CD4-positive, alpha-beta T cell treated with Interleukin-4 for 1 hour (primary cell): ENCODE results near the gene EYA3.

ENCODE experiments used
- DNase-seq, 2 donors: peaks; one replicate each; pipeline ENCODE4 v3.0.0-alpha.2; 2020 to 2022

Gene EYA3

GRCh38 chr1:28070725-28071593, 17.5 kb downstream of the EYA3 start:
- DNase-seq, result no peak

DNA sequence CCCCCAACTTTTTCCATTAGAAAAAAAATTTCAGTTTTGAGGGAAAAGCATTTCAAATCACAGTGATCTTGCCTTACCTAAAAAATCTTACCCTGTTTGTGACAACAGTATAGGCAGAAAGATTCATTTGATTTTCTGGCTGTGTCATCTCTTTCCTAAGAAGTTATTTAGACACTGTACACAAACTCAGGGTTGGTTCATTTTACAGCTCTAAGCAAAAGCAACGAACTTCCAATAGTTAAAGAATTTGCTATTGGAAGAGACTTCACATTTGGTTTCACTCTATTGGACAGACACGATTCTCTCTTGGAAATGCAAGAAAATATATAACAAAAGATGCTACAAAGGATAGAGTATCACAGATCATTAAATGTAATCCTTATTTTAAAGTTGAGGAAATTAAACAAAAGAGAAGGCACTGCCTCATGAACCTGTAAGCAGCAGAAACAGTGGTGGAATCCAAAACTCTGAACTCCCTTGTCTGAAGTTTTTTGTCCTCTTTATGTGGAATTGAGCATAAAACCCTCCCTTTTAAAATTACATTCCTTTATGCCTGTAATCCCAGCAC, 20.8 kb downstream of the EYA3 start:
- no peak for DNase-seq

GRCh38 chr1:28066393-28067154, 21.8 kb downstream of the EYA3 start:
- no peak for DNase-seq

- no peak for DNase-seq
Observed at GRCh38 chr1:28064064-28064463, 24.3 kb downstream of the EYA3 start.

DNA sequence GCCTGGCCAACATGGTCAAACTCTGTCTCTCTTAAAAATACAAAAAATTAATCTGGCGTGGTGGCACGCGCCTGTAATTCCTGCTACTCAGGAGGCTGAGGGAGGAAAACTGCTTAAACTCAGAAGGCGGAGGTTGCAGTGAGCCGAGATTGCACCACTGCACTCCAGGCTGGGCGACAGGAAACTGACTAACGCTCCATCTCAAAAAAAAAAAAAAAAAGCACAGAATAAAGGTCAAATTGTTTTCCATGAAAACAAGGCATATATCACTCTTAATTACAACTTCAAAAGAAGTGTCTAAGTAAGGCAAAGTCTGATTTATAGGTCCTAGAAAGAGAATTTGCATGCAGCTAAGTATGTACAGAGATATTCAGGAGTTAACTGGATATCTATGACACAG, 25.6 kb downstream of the EYA3 start:
- peak in 1 of 2 donors; percentile 29 for DNase-seq

DNA sequence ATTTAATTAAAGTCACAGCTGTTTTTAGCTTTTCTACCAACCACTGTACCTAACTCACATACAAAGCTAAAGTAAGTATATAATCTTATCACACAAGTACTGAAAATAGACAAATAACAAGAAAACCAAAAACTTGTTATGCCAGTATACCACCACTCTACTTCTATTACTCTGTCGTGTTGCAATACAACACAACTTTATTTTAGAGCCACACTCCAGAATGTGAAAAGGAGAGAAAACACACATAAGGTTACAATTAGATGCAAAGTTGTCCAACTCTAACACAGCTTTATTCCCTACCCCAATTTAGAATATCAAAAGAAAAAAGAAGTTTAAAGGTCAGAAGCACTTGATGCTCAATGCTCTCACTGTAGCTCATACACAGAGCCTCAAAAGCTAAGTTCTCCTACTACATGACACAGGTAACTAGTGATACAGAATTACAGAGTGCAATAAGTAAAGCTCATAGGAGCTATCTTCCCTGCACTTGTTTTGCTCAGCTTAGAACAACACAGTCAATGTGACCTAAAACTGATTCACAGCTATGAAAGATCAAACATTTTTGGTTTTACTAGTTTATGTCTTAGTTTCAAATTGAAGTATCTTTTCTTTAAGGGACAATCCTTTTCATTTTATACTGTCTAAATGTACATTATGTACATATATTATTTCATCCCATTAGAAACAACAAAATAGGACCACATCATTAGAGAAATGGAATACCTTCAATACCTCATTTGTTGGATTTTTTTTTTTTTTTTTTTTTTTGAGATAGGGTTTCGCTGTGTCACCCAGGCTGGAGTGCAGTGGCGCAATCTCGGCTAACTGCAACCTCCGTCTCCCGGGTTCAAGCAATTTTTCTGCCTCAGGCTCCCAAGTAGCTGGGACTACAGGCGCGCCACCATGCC, 29.2 kb downstream of the EYA3 start:
- no peak for DNase-seq

GRCh38 chr1:28058168-28058567, 30.2 kb downstream of the EYA3 start:
- DNase-seq, result no peak

- peak; percentile 50 to 61 for DNase-seq
Observed at GRCh38 chr1:28056129-28056925, 32.1 kb downstream of the EYA3 start.

DNA sequence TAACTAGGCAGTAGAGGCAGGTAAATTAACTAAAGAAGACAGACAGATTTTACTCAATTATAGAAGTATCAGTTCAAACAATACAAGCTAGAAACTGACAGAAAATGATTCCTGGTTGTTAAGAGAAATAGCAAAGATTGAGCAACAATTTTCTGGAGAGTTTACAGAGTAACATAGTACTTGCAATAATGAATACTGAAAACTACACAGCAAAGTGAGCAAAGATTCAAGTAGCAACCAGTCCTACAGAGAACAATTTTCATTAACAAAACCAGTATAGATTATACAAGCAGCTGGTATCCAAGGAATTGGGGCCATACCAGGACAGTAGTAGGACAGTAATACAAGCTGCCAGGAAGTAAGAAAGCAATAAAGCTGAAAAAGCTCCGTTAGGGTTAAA, 37.6 kb downstream of the EYA3 start:
- DNase-seq, result no peak

- DNase-seq, result no peak
Observed at GRCh38 chr1:28046716-28047115, 41.7 kb downstream of the EYA3 start.

DNA sequence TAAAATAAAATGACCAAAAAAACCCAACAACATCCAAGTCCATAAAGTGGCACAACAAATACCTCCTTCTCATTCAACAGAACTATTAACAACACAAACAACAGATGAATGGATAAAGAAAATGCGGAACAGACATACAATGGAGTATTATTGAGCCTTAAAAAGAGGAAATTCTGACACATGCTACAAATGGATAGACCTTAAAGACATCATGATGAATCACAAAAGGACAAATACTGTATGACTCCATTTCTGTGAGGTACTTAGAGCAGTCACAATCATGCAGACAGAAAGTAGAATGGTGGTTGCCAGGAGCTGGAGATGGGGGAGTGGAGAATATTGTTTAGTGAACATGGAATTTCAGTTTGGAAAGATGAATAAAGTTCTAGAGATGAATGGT, 42.6 kb downstream of the EYA3 start:
- DNase-seq, result no peak

GRCh38 chr1:28044399-28044798, 44.0 kb downstream of the EYA3 start:
- no peak for DNase-seq

GRCh38 chr1:28039341-28039740, 49.1 kb downstream of the EYA3 start:
- no peak for DNase-seq

DNA sequence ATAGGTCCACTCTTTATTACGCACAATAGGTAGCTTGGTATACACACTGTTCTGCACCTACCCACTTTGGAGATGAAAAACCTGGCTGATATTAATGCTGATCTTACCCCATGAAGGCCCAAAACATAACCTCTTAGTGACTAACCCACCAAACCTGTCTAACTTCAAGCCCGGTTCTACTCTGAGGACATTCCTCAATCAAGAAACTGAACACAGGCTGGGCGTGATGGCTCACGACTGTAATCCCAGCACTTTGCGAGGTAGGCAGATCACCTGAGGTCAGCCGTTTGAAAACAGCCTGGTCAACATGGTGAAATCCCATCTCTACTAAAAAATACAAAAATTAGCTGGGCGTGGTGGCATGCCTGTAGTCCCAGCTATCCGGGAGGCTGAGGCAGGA, 50.5 kb downstream of the EYA3 start:
- DNase-seq, result no peak

DNA sequence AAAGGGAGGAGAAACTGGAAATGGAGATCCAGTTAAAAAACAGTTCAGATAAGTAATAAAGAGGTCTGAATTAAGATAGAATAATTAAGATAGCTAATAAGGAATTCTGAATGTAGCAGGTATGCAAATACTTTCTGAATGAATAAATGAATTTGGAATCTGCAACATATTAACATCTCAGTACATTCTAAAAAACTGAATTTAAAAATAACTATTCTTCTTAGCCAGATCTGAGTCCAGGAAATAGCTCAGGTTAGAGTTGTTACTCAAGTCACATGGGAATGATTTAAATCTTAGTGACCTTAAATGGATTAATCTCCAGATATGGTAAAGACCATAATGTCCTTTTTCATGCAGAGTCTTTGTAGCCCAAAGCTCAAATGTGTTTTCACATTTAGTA, 51.2 kb downstream of the EYA3 start:
- DNase-seq, result no peak

DNA sequence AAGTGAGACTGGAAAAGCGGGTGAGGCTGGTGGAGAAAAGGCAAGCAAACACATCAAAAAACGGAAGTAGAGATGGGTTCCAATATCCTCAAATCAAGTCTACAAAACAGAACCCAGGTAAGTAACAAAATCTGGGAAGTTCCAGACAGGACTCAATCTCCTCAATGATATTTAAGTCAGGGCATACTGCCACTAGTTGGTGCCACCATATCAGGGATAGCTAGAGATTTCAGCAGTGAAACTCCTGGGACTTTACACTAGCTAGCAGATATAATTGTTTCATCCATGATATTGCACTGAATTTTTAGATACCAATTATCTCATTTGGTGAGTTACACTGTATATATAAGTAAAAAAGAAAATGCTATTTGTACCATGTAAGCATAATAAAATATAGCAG, 52.0 kb downstream of the EYA3 start:
- no peak for DNase-seq

DNA sequence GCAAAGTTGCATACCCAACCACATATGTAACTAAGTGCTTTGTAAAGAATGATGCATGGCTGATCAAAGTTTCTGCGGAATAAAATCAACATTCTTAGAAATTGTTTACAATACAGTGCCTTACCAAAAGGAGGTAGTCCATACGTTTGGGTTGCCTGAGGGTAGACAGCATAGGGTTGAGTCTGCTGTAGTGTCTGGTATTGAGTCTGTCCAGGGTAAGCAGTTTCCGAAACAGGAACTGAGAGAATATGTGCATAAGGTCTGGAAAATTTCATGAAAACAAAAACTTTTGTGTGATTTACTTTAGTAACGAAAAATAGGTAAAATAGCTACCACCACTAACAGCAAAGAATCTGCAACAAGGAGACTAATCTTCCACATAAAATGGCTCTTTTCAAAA, 53.0 kb downstream of the EYA3 start:
- no peak for DNase-seq

DNA sequence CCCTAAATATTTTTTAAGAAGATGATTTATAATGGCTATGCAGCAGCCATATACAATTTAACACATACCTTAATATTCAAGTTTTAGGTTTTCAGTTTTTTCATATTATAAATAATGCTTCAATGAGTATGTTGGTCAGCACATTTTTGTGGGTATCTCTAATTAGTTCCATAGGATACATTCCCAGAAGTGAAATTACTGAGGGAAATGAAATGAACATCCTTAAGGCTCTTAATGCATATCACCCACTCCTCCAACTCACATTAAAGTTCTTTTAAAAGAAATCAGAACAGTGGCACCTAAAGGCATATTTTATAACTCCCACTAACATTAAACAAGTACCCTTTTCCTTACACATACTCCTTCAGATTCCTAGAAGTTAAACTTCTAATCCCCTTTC, 56.1 kb downstream of the EYA3 start:
- no peak for DNase-seq

- DNase-seq, result no peak
Observed at GRCh38 chr1:28031173-28031572, 57.2 kb downstream of the EYA3 start.

DNA sequence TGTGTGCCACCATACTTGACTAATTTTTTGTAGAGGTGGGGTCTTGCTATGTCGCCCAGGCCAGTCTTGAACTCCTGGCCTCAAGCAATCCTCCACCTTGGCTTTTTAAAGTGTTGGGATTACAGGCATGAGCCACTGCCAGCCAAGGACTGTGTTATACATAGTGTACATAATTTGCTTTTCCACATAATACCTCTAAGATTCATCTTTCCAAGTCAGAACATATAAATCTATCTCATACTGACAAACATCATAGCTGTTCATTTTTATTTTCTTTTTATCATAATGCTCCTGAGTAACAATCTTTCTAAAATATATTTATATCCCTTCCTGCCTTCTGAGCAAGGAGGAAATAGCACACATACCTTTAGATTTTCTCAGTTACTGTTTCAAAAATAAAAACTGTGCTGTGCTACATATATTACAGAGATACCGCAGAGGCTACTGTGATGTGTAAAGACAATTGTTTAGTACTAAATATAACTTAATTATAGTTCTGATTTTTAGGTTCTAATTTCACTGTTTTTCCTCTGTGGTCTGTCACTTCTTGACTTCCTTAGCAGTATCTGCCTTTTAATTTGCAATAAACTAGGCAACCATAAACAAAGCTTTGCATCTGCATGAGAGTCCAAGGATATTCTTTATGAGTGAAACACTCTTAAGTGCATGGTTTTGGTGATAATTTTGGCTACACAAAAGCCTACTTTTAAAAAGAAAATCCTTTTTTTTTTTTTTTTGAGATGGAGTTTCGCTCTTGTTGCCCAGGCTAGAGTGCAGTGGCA, 59.3 kb downstream of the EYA3 start:
- no peak for DNase-seq

GRCh38 chr1:28027660-28028059, 60.8 kb downstream of the EYA3 start:
- DNase-seq, result no peak
